Loucy (cell line): ENCODE measurements around the gene CDH15.
"Not testable (repeated sequence)": the region's sequence is repeated elsewhere in the genome, so short reads cannot be mapped to it uniquely, and the experiment has no call there.

Experiments
- H2AFZ ChIP-seq: fragments of 200-600 bp; sonication (generic); 2 replicates; pipeline ENCODE4 v1.6.0; 2016; ENCODE audit warnings: antibody characterized with exemption, mild to moderate bottlenecking, low read length, moderate library complexity
- H3F3A ChIP-seq: fragments of 200-600 bp; 2 replicates; pipeline ENCODE4 v1.6.0; 2016; ENCODE audit warnings: antibody characterized with exemption, low read depth, mild to moderate bottlenecking
- H3K27me3 ChIP-seq: fragments of 200-600 bp; sonication (generic); 2 replicates; pipeline ENCODE4 v1.6.1; 2014; ENCODE audit warnings: low read length, mild to moderate bottlenecking; ENCODE audit not compliant: insufficient read depth, poor library complexity, severe bottlenecking
- H3K36me3 ChIP-seq: fragments of 200-600 bp; sonication (generic); 2 replicates; pipeline ENCODE4 v1.6.1; 2016; ENCODE audit warnings: low read length; ENCODE audit not compliant: insufficient read depth
- H3K4me1 ChIP-seq: fragments of 200-600 bp; sonication (generic); 2 replicates; pipeline ENCODE4 v1.5.1; 2014; ENCODE audit warnings: low read length, mild to moderate bottlenecking; ENCODE audit not compliant: insufficient read depth, poor library complexity, severe bottlenecking
- H3K4me2 ChIP-seq: fragments of 200-600 bp; sonication (generic); 2 replicates; pipeline ENCODE4 v1.6.0; 2014; ENCODE audit warnings: antibody characterized with exemption, low read length, low read depth, mild to moderate bottlenecking; ENCODE audit not compliant: poor library complexity, severe bottlenecking
- H3K4me3 ChIP-seq: fragments of 200-600 bp; sonication (generic); 2 replicates; pipeline ENCODE4 v1.5.1; 2014; ENCODE audit warnings: low read length, mild to moderate bottlenecking, mixed read lengths; ENCODE audit not compliant: poor library complexity, severe bottlenecking
- H3K79me2 ChIP-seq: fragments of 200-600 bp; sonication (generic); 2 replicates; pipeline ENCODE4 v1.6.1; 2014; ENCODE audit warnings: low read length; ENCODE audit not compliant: insufficient read depth
- H3K9ac ChIP-seq: fragments of 200-600 bp; sonication (generic); 2 replicates; pipeline ENCODE4 v1.6.0; 2014; ENCODE audit warnings: mild to moderate bottlenecking, low read depth, low read length, moderate library complexity; ENCODE audit not compliant: poor library complexity, severe bottlenecking
- H3K9me2 ChIP-seq: fragments of 200-600 bp; sonication (generic); replicated peaks from 2 replicates; pipeline ENCODE4 v1.6.1; 2016; ENCODE audit warnings: low read depth, low read length, mixed read lengths
- H3K9me3 ChIP-seq: fragments of 200-600 bp; sonication (generic); 2 replicates; pipeline ENCODE4 v1.6.1; 2014; ENCODE audit warnings: mild to moderate bottlenecking, antibody characterized with exemption, low read length, low read depth; ENCODE audit not compliant: insufficient read depth
- H4K20me1 ChIP-seq: fragments of 200-600 bp; sonication (generic); 2 replicates; pipeline ENCODE4 v1.6.0; 2014; ENCODE audit warnings: antibody characterized with exemption, low read length, mild to moderate bottlenecking; ENCODE audit not compliant: insufficient read depth, poor library complexity, severe bottlenecking
- EZH2phosphoT487 ChIP-seq: fragments of 200-600 bp; IDR thresholded peaks from 2 replicates; pipeline ENCODE4 v1.6.1; 2018; ENCODE audit warnings: antibody characterized with exemption, mild to moderate bottlenecking, moderate library complexity, borderline replicate concordance
- TF ChIP-seq, protein P1 (sequence below): fragments of 200-600 bp; sonication (generic); conservative IDR thresholded peaks from 2 replicates; pipeline ENCODE4 v1.5.1; 2014; ENCODE audit warnings: mild to moderate bottlenecking, antibody characterized with exemption, low read length

Gene CDH15

DNA sequence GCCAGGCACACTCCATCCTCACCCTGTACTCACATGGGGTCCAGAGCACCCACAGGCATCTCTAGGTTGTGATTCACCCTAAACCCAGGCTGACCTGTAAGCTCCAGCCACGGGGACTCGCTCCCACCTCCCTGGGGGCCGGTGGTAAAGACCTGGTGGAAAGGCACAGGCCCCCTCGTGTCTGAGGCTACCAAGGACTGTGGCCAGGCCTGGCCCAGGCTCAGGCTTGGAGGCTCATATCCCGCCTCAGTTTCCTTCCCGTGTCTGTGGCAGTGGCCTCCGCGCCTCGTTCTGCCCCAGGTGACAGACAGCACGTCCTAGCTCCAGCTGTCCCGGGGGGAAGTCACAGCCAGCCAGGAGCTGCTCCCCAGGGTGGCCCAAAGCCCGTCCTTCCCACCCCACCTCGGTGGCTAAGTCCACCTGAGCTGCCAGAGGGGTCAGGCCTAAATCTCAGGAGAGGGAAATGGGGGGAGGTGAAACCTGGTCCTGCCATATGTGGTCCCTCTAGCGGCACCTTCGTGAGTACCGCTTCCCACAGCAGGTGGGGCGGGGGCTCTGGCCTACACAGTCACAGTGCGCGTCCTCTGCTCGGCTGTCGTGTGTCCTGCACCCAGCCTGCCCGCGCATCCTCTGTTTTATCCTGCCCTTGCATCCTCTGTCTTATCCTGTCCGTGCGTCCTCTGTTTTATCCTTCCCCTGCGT lies 12.6 kb downstream of the CDH15 start:
- Histone ChIP-seq H3K4me3 (no peak overlapping the region), H3K9me3 (no peaks in the 10 kb centered on the region), H3K27me3 (no peaks in the 10 kb centered on the region), H3K36me3 (no peaks in the 10 kb centered on the region), H2AFZ (no peak overlapping the region), H3K79me2 (no peaks in the 10 kb centered on the region), H3K9ac (no peak overlapping the region), H3F3A (no peaks in the 10 kb centered on the region), H4K20me1 (no peaks in the 10 kb centered on the region), H3K9me2 (no peaks in the 10 kb centered on the region), H3K4me2 (no peak overlapping the region), H3K4me1 (no peaks in the 10 kb centered on the region)
- TF ChIP-seq, protein P1, sequence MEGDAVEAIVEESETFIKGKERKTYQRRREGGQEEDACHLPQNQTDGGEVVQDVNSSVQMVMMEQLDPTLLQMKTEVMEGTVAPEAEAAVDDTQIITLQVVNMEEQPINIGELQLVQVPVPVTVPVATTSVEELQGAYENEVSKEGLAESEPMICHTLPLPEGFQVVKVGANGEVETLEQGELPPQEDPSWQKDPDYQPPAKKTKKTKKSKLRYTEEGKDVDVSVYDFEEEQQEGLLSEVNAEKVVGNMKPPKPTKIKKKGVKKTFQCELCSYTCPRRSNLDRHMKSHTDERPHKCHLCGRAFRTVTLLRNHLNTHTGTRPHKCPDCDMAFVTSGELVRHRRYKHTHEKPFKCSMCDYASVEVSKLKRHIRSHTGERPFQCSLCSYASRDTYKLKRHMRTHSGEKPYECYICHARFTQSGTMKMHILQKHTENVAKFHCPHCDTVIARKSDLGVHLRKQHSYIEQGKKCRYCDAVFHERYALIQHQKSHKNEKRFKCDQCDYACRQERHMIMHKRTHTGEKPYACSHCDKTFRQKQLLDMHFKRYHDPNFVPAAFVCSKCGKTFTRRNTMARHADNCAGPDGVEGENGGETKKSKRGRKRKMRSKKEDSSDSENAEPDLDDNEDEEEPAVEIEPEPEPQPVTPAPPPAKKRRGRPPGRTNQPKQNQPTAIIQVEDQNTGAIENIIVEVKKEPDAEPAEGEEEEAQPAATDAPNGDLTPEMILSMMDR: no peak
- no peak for TF ChIP-seq EZH2phosphoT487

DNA sequence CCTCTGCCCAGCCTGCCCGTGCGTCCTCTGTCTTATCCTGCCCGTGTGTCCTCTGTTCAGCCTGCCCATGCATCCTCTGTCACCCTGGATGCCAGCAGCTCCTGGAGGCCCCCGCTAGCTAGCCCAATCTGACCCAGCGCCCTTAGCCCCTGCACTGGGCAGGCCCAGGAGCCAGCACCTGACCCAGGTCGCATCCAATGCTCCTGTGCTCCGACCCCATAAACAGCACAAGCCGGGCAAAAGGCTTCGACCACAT lies 13.1 kb downstream of the CDH15 start:
- H3K79me2 ChIP-seq: no peaks in the 10 kb centered on the region
- no peak overlapping the region for H3K4me3 ChIP-seq
- no peaks in the 10 kb centered on the region for H4K20me1 ChIP-seq
- H3K4me1 ChIP-seq: no peaks in the 10 kb centered on the region
- no peaks in the 10 kb centered on the region for H3K27me3 ChIP-seq
- no peaks in the 10 kb centered on the region for H3K9me2 ChIP-seq
- no peaks in the 10 kb centered on the region for H3K36me3 ChIP-seq
- no peaks in the 10 kb centered on the region for H3K9me3 ChIP-seq
- H2AFZ ChIP-seq: no peak overlapping the region
- no peak overlapping the region for H3K4me2 ChIP-seq
- TF ChIP-seq, protein P1: no peak
- no peak for TF ChIP-seq EZH2phosphoT487
- H3F3A ChIP-seq: no peaks in the 10 kb centered on the region
- H3K9ac ChIP-seq: no peak overlapping the region

DNA sequence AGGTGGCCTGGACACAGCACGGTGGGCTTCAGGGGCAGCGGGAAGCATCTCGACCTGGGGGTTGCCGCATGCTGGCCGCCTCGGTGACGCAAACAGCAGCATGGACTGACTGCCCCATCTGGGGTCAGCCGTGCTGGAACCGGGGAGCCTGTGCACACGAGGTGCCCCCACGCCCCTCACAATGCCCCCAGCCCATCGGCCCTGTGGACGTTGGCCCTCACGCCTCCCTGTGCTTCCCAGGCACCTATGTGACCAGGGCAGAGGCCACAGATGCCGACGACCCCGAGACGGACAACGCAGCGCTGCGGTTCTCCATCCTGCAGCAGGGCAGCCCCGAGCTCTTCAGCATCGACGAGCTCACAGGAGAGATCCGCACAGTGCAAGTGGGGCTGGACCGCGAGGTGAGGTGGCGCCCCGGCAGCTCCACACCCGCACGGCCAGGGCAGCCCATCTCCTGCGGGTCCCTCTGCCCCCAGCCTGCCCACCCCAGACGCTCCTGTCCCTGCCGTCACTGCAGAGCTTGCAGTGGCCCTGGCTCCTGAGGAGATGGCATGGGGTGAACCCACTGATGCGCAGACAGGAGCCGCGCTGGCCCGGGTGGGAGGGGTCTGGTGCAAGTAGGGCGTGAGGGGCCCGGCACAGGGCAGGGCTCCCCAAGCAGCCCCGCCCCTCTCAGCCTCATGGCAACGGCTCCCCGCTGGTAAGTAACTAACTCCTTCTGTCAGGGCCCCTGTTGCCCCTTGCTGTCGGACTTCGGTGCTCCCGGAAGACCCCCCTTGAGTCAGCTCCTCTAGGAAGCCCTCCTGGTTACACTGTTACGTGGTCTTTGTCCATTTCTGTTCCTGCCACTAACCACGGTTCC lies 13.6 kb downstream of the CDH15 start:
- H3K36me3 ChIP-seq: no peaks in the 10 kb centered on the region
- H3K79me2 ChIP-seq: no peaks in the 10 kb centered on the region
- H3K9me2 ChIP-seq: no peaks in the 10 kb centered on the region
- no peaks in the 10 kb centered on the region for H3K9me3 ChIP-seq
- TF ChIP-seq, protein P1: no peak
- no peak for TF ChIP-seq EZH2phosphoT487
- no peaks in the 10 kb centered on the region for H3K4me1 ChIP-seq
- H2AFZ ChIP-seq: no peak overlapping the region
- H3F3A ChIP-seq: no peaks in the 10 kb centered on the region
- no peak overlapping the region for H3K4me3 ChIP-seq
- no peaks in the 10 kb centered on the region for H4K20me1 ChIP-seq
- no peak overlapping the region for H3K4me2 ChIP-seq
- H3K9ac ChIP-seq: no peak overlapping the region
- no peaks in the 10 kb centered on the region for H3K27me3 ChIP-seq

DNA sequence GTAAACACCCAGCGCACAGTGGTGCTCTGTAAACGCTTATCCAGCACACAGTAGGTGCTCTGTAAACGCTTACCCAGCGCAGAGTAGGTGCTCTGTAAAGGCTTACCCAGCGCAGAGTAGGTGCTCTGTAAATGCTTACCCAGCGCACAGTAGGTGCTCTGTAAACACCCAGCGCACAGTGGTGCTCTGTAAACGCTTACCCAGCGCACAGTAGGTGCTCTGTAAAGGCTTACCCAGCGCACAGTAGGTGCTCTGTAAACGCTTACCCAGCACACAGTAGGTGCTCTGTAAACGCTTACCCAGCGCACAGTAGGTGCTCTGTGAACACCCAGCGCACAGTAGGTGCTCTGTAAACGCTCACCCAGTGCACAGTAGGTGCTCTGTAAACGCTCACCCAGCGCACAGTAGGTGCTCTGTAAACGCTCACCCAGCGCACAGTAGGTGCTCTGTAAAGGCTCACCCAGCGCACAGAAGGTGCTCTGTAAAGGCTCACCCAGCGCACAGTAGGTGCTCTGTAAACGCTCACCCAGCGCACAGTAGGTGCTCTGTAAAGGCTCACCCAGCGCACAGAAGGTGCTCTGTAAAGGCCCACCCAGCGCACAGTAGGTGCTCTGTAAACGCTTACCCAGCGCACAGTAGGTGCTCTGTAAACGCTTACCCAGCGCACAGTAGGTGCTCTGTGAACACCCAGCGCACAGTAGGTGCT lies 14.5 kb downstream of the CDH15 start:
- H3K9me3 ChIP-seq, H3K27me3 ChIP-seq, H3K36me3 ChIP-seq, H3K4me2 ChIP-seq, H3K4me1 ChIP-seq, H2AFZ ChIP-seq, H3F3A ChIP-seq, H3K79me2 ChIP-seq, H4K20me1 ChIP-seq, H3K4me3 ChIP-seq, H3K9ac ChIP-seq, H3K9me2 ChIP-seq: not testable (repeated sequence)

DNA sequence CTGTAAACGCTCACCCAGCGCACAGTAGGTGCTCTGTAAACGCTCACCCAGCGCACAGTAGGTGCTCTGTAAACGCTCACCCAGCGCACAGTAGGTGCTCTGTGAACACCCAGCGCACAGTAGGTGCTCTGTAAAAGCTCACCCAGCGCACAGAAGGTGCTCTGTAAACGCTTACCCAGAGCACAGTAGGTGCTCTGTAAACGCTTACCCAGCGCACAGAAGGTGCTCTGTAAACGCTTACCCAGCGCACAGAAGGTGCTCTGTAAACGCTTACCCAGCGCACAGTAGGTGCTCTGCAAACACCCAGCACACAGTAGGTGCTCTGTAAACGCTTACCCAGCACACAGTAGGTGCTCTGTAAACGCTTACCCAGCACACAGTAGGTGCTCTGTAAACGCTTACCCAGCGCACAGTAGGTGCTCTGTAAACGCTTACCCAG lies 15.1 kb downstream of the CDH15 start:
- not testable (repeated sequence) for H3K36me3 ChIP-seq, H3K4me1 ChIP-seq, H3F3A ChIP-seq, H3K27me3 ChIP-seq, H3K4me3 ChIP-seq, H3K9me2 ChIP-seq, H4K20me1 ChIP-seq, H3K9ac ChIP-seq, H3K79me2 ChIP-seq, H3K4me2 ChIP-seq, H3K9me3 ChIP-seq, H2AFZ ChIP-seq
